Nephron (organoid): ENCODE data around the gene PPP1R18.
"Not testable (repeated sequence)": the region's sequence is repeated elsewhere in the genome, so short reads cannot be mapped to it uniquely, and the experiment has no call there.

Experiments used
- H3K27ac Mint-ChIP-seq, 3 experiments: 2 replicates each; pipeline ENCODE4 v1.8.0; 2020; ENCODE audit warnings: mixed read lengths in 3 of 3, mild to moderate bottlenecking in 2 of 3, moderate library complexity in 1 of 3
- H3K27me3 Mint-ChIP-seq: 2 replicates; pipeline ENCODE4 v1.8.0; 2021; ENCODE audit warnings: low read depth, mild to moderate bottlenecking, moderate library complexity, mixed read lengths
- H3K36me3 Mint-ChIP-seq: 2 replicates; pipeline ENCODE4 v1.8.0; 2020; ENCODE audit warnings: low read depth, mixed read lengths
- H3K4me1 Mint-ChIP-seq: 2 replicates; pipeline ENCODE4 v1.8.0; 2020; ENCODE audit warnings: mixed read lengths
- H3K4me3 Mint-ChIP-seq, 3 experiments: 2 replicates each; pipeline ENCODE4 v1.8.0; 2020; ENCODE audit warnings: mild to moderate bottlenecking in 3 of 3, mixed read lengths in 3 of 3, moderate library complexity in 2 of 3
- H3K9me3 Mint-ChIP-seq: 2 replicates; pipeline ENCODE4 v1.8.0; 2020; ENCODE audit warnings: mixed read lengths
- CTCF ChIP-seq, 3 experiments: fragments of 200-600 bp; sonication (generic); IDR thresholded peaks; one replicate each; pipeline ENCODE4 v1.5.0; 2021; ENCODE audit warnings: antibody characterized with exemption in 3 of 3; ENCODE audit not compliant: unreplicated experiment in 3 of 3

The PPP1R18 gene

DNA sequence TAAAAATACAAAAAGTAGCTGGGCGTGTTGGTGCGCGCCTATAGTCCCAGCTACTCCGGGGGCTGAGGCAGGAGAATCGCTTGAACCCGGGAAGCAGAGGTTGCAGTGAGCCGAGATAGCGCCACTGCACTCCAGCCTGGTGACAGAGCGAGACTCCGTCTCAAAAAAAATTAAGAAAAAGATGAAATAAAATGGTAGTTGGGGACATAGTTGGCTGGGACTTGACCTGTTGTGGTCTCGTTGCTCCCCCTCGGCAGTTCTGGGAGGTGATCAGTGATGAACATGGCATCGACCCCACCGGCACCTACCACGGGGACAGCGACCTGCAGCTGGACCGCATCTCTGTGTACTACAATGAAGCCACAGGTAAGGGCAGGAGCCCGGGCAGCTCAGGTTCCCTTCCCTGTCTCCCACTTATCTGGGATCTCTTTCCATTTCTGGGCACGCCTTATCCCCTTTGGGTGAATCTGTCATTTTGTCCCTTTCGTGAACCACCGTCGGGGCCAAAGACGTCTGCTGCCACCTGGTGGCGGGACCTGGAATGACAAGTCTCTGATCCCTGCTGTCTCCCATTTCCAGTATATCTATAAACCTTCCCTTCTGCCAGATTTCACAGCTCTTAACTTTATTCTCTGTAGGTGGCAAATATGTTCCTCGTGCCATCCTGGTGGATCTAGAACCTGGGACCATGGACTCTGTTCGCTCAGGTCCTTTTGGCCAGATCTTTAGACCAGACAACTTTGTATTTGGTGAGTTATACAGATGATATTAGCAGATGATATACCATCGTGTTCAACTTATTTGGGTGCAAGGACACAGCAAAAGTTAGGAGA is 36.1 kb upstream of the PPP1R18 start:
- Mint-ChIP-seq H3K4me1 (peaks cover 51% of the 10 kb centered on the region), H3K9me3 (no peaks in the 10 kb centered on the region), H3K27ac (peak overlapping the region; percentile 83 to 99 (median 97)), H3K27me3 (no peaks in the 10 kb centered on the region), H3K4me3 (peak overlapping the region; percentile 99), H3K36me3 (peaks cover 51% of the 10 kb centered on the region)
- peak; percentile 91 to 98 (median 95) for TF ChIP-seq CTCF (IDR thresholded peaks at IDR 0.05; ENCODE audit: unreplicated experiment in 3 of 3)

DNA sequence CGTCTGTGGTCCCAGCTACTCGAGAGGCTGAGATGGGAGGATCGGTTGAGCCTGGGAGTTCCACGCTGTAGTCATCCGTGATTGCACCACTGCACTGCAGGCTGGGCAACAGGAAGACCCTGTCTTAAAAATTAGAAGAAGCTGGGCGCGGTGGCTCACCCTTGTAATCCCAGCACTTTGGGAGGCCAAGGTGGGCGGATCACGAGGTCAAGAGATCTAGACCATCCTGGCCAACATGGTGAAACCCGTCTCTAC is 35.5 kb upstream of the PPP1R18 start:
- Mint-ChIP-seq H3K27ac (peak overlapping the region; percentile 83 to 99 (median 97)), H3K4me1 (peaks cover 56% of the 10 kb centered on the region), H3K4me3 (peak overlapping the region; percentile 99), H3K36me3 (peaks cover 50% of the 10 kb centered on the region)
- H3K27me3 Mint-ChIP-seq, H3K9me3 Mint-ChIP-seq: not testable (repeated sequence)

DNA sequence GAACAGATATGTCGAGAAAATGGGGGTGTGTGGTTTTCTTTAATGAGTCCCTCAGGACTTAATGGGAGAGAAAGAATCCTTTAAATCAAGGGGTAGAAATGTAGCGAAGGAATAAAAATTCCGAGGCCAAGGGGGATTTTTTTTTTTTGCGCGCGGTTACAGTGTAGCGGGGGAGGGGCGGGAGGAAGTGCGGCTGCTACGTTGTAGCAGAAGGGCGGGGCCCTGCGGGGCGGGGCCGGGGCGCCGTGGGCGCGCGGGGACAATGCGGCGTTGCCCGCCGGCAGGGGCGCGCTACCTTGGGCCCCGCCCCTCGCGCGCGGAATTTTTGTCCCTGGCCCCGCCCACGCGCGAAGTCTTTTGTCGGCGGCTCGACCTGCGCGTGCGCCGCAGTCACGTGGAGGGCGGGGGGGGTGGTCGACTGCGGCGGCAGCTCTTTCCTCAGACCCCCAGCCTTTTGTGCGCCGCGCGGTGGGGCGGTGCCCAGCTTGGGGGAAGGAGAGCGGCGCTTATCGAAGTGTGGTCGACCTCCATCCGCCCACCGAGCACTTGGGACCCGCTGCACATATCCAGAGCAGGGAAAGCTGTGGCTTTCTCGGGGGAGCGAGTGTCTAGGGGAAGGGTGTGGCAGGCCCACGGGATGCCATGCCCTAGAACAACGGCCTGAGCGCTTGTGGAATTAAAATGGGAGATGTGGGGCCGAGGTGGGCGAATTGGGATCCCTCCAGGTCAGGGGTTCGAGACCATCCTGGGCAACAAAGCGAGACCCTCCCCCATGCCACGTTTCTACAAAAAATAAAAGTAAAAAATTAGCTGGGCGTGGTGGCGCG is 35.0 kb upstream of the PPP1R18 start:
- Mint-ChIP-seq H3K4me3 (peak overlapping the region; percentile 99), H3K36me3 (peaks cover 47% of the 10 kb centered on the region), H3K9me3 (no peaks in the 10 kb centered on the region), H3K4me1 (peaks cover 58% of the 10 kb centered on the region), H3K27me3 (no peaks in the 10 kb centered on the region), H3K27ac (peak overlapping the region; percentile 97 to 99 (median 99))
- peak; percentile 43 to 44 (median 44) for TF ChIP-seq CTCF (IDR thresholded peaks at IDR 0.05; ENCODE audit: unreplicated experiment in 3 of 3)

DNA sequence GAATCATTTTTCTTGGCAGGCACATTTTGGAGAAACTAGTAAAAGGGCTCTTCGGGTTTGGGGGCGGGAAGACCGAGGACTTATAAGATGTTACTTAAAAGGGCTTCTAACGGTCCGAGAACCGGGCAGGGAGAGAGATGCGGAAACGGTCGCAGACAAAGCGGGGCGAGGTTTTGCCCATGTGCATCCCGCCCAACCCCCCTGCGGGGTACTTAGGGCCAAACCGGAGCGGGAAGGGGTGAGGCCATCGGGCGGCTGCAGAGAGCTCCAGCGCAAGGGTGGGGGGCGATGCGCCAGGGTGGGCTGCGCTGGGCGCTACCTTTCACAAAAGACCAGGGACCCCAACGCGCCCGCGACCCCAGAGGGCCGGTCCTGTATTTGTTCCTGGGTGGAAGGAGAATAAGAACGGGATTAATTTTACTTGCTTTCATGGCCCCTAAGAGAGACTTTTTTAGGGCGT is 34.3 kb upstream of the PPP1R18 start:
- Mint-ChIP-seq H3K4me1 (peaks cover 63% of the 10 kb centered on the region), H3K27me3 (no peaks in the 10 kb centered on the region), H3K9me3 (no peaks in the 10 kb centered on the region), H3K36me3 (peaks cover 46% of the 10 kb centered on the region), H3K4me3 (peak overlapping the region; percentile 99), H3K27ac (peak overlapping the region; percentile 97 to 99 (median 99))
- no peak for TF ChIP-seq CTCF (IDR thresholded peaks at IDR 0.05; ENCODE audit: unreplicated experiment in 3 of 3)

- H3K4me3 Mint-ChIP-seq: peak within 1 kb of the TSS; percentile 99
- peaks cover 62% of the 10 kb centered on the region for H3K4me1 Mint-ChIP-seq
- peak within 1 kb of the TSS; percentile 97 to 99 (median 99) for H3K27ac Mint-ChIP-seq
- peaks cover 44% of the 10 kb centered on the region for H3K36me3 Mint-ChIP-seq
- no peaks in the 10 kb centered on the region for H3K9me3 Mint-ChIP-seq
- no peaks in the 10 kb centered on the region for H3K27me3 Mint-ChIP-seq
- no peak for TF ChIP-seq CTCF (IDR thresholded peaks at IDR 0.05; ENCODE audit: unreplicated experiment in 3 of 3)
Measured at GRCh38 chr6:30719791-30720737, 33.6 kb upstream of the PPP1R18 start, which contains the start of gene TUBB. Gene TUBB (plus strand): TSS chr6:30720352. CDS start chr6:30720507, 155 bp downstream.
